ENCODE data around the gene GATA6.

Gene GATA6

DNA sequence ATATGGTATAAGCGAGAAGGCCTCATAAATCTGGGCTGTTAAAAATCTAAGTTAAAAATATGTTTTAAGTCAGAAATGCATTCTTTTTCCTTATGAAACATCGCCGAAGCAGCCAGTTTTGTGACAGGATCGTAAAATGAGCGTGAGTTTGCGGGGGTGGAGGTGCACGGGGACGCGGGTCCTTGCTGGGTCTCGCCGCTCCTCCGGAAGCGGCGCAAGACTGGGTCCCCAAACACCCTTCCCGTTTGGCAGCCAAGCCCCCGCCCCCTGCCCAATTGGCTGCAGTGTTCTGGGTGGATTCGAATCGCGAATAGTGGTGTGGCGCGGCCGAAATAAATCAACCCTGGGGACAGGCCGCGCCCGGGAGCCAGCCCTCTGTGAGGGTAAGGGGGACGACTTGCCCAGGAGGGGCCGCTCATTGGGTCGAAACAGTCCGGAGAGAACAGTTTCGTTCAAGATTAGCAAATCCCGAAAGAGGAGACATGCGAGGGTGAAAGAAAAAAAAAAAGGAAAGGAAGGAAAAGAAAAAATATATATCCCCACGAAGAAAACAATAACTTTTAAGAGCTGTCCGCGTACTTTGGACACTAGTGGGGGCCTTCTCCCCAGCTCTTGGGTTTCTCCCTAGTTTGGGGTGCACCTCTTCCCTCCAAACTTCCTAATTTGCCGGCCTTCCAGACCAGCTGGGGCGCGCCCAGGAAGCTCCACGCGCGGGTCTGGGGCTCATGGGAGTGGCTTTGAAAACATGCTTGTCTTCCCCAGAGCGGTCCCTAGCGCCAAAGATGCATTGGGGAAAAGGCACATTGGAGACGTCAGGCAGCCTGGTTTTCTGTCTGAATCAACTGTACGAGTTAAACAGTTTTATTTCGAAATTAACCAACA, 3.1 kb upstream of the GATA6 start:
- no peak for DNase-seq (ENCODE audit: low read depth in 2 of 2)

DNA sequence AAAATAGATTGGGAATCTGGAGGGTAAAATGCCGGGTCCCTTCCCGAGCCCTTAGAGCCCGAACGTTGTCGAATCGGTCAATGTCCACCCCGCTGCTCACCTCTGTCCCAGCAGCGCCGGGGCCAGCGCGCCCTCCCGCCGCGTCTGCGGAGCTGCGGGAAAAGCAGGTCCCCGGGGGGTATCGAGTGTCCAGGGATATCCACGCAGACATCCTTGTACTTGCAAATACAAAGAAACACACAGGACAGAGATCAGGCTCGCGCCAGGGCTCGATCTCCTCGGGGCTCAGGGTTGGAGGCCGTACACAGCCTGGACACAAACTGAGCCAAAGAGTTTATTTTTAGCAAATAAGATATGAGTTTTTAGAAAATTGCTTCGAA, 2.3 kb upstream of the GATA6 start:
- no peak for DNase-seq (ENCODE audit: low read depth in 2 of 2)

DNA sequence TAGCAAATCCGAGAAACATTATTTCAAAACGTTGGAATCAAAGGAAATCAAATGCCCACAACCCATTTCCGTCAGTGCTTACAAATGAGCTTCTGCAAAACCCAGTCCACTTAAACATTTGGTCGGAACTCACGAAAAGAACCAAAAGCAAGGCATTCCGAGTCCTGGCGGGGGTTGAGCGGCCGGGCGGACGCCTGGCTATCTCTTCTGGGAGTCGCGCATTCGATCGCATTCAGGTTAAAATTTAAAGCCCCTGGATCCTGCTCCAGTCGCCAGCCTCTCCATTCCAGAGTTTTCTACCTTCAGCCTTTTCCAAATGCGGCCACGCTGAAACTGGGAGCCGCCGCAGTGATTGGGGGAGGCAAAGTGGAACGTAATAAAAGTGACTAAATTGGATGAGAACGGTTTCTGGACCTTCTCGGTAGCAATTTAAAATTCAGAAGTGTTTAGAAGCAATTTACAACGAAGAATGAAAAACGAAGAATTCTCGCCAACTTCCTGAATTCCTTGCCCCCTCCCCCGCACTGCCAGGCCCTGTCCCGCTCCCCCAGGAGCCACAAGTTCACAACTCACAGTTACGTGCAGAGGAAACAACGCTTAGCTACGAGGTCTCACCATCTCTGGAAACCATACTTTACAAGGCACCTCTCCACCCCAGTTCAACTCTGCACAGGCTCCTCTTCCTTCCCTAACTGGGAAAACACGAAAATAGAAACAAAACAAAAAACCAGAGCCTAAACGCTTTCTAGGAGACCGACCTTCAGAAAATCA, 1.7 kb upstream of the GATA6 start:
- no peak for DNase-seq (ENCODE audit: low read depth in 2 of 2)

DNA sequence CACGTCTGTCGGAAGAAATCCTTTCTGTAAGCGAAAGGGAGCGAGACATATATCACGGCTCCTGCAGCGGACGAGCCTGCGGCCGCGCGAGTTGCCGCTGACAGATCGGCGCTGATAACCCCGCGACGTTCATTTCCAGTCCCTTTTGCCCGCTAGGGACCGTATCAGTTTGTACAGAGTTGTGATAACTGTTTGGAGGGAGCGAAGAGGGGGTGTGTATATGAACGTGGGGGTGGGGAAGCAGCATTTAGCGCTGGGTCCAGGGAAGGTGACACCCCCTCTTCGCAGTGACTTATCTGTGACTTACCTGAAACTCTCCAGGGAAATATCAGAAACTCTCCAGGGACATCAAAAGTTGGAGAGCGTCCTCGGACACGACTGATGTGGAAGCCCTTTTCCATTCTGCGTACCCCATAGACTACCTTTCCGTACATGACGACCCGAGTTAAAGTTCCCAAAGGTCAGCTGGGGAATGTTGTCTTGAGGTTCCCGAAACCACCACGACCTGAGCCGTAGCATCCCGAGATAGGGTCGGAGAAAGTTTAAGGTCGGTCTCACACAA, 948 bp upstream of the GATA6 start:
- no peak for DNase-seq (ENCODE audit: low read depth in 2 of 2)

DNA sequence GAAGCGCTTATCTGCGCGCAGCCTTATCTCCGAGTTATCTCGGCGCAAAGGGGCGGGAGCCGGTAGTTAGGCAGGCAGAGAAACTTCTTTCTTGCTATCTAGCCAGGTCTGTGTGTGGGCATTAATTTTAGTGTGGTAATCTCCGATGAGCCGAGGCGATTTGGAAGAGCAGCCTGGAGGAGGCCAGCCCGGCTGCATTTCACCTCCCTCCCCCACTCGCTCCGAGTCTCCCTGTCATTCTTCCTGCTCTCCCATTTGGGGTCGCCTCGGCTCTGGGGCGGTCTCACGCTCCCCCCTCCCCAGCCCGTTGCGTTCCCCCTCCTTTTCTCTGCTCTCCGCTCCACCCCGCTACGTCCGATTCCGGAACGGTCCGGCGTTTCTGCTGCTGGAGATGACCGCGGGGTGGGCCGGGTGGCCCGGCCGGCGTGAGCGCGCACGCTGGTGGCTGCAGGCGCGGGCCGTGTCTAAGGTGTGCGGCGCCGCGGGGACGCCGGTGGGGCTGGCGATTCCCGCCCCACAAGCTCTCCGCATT, 566 bp downstream of the GATA6 start:
- no peak for DNase-seq (ENCODE audit: low read depth in 2 of 2)

DNA sequence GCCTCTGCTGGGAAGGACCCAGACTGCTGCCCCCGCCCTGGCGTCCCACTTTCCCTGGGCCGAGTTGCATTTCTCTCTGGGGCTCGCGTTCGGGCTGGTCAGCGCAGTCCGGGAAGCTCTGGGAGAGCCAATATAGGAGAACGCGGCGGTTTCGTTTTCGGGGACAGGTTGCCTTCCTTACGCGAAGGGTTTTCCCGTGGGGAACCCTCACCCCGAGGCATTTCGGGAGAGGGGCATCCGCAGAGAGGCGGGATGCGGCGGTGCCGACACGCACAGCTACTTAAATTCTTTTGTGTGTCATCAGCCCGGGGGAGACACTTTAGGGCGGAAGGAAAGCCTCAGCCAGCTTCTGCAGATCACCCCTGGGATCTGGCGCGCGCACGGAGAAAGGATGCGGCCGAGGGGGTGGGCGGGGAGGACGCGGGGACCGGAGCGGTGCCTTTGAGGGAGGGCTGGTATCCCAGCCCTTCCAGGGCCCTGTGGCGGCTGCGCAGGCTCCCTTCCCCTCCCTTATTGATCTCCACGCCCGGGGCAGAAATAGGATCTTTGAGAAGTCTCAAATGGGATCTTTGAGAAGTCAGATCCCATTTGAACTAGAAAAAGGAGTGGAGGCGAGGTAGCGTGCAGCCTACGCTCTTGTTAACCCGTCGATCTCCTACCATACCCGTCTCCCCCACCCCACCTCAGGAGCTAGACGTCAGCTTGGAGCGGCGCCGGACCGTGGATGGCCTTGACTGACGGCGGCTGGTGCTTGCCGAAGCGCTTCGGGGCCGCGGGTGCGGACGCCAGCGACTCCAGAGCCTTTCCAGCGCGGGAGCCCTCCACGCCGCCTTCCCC, 1.2 kb downstream of the GATA6 start:
- no peak for DNase-seq (ENCODE audit: low read depth in 2 of 2)

DNA sequence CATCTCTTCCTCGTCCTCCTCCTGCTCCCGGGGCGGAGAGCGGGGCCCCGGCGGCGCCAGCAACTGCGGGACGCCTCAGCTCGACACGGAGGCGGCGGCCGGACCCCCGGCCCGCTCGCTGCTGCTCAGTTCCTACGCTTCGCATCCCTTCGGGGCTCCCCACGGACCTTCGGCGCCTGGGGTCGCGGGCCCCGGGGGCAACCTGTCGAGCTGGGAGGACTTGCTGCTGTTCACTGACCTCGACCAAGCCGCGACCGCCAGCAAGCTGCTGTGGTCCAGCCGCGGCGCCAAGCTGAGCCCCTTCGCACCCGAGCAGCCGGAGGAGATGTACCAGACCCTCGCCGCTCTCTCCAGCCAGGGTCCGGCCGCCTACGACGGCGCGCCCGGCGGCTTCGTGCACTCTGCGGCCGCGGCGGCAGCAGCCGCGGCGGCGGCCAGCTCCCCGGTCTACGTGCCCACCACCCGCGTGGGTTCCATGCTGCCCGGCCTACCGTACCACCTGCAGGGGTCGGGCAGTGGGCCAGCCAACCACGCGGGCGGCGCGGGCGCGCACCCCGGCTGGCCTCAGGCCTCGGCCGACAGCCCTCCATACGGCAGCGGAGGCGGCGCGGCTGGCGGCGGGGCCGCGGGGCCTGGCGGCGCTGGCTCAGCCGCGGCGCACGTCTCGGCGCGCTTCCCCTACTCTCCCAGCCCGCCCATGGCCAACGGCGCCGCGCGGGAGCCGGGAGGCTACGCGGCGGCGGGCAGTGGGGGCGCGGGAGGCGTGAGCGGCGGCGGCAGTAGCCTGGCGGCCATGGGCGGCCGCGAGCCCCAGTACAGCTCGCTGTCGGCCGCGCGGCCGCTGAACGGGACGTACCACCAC, 2.1 kb downstream of the GATA6 start:
- no peak for DNase-seq (ENCODE audit: low read depth in 2 of 2)

DNA sequence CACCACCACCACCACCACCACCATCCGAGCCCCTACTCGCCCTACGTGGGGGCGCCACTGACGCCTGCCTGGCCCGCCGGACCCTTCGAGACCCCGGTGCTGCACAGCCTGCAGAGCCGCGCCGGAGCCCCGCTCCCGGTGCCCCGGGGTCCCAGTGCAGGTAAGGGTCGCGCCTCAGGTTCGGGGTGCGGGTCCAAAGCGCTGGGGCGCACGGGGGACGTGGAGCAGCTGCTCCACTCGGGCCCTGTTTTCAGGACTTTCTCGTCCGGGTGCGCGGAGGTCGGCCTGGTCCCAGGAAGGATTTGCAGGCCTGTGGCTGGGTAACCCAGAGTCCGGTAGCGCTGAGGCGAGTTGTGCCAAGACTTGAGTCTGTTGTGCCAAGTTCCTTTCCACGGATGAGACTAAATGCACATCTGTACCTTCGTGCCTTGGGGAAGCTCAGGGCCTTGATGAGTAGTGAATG, 2.8 kb downstream of the GATA6 start:
- no peak for DNase-seq (ENCODE audit: low read depth in 2 of 2)

DNA sequence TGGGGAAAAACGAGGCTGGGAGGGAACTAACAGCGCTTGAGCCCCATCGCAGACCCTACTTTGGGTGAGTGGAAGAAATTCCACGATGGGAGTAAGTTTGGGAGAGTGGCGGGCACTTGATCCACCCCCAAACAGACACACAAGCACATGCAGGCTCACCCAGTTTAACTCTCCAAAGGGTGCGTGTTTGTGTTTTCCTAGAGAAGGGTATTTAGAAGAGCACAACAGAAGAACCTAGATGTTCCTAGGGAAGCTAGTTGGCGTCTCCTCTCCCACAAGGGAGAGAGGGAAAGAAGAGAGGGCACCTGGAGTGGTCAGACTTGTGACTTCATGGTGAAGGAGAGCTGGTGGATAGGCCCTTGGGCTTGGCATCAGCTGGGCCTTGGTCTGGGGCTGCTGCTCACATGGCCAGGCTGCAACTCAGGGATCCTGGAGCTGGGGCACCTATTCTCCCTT, 3.2 kb downstream of the GATA6 start:
- DNase-seq (ENCODE audit: low read depth in 2 of 2) = no peak

DNA sequence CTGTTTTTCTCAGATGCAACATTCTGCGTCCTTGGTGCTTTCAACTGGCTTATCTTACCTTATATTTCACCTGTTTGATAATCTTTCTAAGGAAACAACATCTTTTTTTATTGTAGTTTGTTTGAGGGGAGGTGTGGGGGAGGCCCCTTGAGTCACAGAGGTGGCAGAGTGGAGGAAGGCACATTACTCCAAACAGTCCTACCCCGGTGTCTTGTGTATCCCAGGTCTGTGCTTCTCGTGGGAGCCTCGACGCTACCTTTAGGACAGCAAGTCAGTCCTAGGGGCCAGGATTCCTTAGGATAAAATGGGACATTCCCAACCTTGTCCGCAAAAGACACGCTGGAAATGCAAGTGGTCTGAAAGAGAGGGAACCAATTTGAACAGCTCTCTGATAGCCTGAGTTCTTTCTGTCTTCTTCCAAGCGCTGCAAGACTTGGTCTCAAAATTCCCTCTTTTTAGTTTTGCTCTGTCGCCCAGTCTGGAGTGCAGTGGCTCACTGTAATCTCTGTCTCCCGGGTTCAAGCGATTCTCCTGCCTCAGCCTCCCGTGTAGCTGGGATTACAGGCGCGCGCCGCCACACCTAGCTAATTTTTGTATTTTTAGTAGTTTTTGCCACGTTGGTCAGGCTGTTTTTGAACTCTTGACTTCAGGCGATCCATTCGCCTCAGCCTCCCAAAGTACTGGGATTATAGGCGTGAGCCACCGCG, 4.0 kb downstream of the GATA6 start:
- no peak for DNase-seq (ENCODE audit: low read depth in 2 of 2)

DNA sequence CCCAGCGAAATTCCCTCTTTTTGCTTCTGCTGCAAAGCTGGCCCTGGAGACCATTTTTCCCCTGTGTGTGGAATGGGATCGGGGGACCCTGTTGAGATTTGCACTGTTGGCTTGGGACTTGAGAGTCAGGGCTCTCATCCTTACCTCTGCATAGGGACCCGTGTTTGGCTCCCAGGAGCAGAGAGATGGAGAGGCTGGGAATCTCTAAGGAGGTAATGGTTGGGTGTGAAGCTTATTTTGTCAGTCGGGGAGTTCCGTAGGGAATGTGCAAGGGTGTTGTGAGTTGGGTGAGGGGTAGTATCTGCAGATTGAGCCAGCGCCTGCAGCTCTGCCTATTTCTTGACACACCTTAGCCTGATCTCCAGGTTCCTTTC, 4.5 kb downstream of the GATA6 start:
- DNase-seq (ENCODE audit: low read depth in 2 of 2) = no peak

DNA sequence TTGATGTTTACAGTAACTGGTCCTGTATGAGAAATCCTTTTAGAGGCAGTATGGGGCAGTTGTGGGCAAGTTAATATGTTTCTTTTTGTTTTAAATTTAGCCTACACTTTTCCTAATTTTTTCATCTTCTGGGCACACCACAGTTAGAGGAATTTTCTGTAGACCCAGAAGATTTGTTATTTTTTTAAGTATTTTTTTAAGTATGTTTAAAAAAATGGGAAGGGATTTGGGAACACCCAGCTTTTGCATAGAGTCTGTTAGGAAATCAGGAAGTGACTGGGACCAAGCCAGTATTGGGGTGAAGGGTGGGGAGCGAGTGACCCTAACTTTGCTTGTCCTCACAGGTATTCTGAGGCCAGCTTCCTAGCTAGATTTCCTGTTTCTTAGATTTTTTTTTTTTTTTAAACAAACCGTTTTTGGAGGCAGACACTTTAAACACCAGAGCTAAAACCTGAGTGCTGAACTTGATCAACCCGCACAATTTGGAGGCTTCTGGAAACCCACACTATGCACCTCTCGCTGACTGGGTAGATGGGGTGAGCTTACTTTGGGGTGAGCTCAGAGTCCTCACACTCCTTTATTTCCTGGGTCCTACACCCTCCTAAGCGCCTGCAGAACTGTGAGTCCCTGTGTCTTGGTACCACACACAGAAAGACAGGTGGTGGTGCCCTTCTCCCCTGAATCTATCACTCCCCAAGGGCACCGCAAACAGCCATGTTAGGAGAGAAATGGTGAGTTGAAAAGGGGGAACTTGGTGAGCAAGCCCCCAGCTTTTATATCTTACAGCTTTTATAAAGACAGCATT, 5.2 kb downstream of the GATA6 start:
- no peak for DNase-seq (ENCODE audit: low read depth in 2 of 2)

DNA sequence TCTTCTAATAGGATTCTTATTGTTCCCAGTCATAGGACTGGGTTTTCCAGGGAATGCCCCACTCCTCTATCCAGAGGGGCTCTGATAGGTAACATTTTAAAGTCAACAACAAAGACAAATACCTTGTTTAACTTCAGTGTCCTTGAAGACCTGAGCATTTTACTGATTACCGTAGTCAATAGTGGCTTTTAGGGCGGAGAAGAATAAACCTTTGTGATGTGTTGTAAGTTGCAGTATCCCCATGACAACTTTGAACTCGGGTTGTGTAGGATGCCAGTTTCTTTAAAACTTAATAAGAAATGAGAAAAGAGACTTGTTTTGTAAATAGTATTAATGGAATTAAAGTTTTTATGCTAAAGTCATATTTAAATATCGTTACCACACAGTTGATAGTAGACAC, 6.0 kb downstream of the GATA6 start:
- DNase-seq (ENCODE audit: low read depth in 2 of 2) = no peak

DNA sequence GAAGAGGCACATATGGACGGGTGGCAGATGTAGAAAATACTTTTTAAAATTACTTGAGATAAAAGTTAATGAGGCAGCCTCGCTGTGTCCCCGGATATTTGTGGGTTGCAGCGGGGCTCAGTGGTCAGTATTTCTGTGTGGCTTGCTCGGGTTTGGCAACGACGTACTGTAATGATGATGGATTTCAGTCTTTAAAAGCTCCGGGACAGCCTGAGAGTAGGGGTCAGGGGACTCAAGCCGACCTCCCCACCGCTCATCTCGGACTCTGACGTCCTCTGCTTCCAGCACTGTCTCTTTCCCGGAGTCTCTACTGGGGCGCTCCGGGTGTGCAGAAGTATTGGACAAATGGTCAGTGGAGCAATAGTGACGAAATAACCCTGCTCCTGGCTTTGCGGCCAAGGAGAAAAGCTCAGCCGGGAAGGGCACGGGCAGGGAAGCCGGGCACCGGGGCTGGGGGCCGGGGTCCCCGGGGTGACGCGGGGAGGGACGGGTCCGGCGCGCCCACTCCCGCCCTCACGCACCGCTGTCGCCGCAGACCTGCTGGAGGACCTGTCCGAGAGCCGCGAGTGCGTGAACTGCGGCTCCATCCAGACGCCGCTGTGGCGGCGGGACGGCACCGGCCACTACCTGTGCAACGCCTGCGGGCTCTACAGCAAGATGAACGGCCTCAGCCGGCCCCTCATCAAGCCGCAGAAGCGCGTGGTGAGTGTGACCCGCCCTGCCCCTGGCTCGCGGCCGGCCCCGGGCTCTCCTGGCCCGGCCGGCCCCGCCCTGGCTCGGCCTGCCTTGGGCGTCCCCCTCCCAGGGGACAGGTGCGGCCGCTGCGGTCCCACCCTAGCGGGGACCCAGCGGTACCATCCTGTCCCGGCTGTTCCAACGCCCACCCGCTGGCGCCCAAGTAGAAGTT, 7.3 kb downstream of the GATA6 start:
- no peak for DNase-seq (ENCODE audit: low read depth in 2 of 2)

DNA sequence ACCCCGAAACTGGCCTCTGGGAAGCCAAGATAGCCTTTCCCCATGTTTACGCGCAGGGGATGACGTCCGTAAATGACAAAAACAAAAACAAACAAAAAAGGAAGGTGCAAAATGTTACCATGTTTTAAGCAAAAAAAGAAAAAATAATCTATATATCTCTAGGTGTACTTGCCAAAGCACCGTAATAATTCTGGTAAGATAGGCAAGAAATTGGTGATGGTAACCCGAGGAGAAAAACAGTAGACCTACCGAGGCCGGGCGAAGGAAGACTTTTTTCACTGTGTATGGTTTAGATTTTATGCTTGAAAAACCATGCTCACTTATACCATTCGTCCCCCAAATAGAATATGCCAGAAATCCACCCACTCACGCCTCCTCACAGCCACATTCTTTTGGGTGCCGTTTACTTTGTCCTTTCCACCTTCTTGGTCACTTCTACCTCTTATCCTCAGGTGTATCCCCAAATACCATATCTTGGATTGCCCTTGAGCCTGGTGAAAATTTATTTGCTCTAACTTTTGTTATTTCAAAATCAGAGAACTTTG, 8.0 kb downstream of the GATA6 start:
- no peak for DNase-seq (ENCODE audit: low read depth in 2 of 2)

DNA sequence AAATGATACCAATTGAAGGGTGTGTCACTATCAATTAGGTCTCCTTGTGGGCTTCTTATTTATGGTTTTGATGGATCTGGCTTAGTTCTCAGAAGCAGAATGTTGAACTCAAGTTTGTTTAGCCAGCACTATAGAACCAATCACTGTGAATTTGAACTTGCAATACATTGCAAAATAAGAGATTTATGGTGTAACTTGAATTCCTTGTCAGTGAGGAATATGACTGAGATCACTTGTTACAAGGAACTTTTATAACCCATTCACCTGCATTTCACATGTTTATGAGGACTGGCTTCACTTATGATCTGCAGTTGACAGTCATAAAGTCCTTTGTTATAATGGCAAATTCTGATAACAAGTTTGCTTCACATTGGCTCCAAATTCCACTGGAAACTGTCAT, 9.8 kb downstream of the GATA6 start:
- DNase-seq (ENCODE audit: low read depth in 2 of 2) = no peak

DNA sequence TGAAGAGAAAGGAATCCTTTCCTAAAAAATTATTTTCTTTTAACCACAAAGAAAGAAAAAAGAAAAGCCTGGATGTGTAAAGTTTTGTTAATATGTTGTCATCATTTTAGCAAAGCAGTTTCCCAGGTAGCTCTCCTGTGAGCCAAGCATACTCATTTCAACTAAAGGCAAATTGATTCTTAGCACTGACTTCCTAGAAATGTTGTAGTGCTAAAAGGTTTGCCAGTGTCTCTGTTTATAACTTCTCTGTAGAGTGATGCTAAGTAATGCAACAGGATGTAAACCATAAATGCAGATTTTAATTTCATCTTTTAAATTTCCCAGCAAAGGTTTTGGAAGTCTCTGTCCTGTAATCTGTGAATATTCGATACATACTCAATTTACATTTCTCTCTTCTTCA, 10.2 kb downstream of the GATA6 start:
- no peak for DNase-seq (ENCODE audit: low read depth in 2 of 2)

DNA sequence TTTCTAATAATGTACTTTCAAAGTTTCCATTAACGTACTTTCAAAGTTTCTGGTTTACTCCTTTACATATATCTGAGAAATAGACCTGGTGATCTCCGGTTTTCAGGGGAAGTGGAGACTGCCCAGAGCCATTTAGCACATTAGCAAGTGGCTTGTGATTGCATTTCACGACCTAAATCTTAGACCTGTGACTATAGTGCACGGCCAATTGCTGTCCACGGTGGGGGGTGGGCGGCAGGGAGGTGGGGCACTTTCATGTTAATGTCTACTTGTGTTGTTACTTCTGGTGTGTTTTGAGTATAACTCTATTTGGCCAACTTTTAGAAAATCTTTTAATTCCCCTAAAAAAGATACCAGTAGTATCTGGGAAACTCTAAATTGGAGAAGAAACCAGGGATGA, 11.3 kb downstream of the GATA6 start:
- DNase-seq (ENCODE audit: low read depth in 2 of 2) = no peak
